Neural cell (in vitro differentiated cells): ENCODE measurements around the gene B9D1. TPM values are rescaled to one million over a fixed set of nuclear protein-coding genes. Genes with fewer than 3 reads are reported as not detected.

Experiments used
- H2AFZ ChIP-seq: fragments of 200-600, 300-800 bp; sonication (generic), shearing (Covaris generic); 2 replicates; pipeline ENCODE4 v1.6.0; 2014; ENCODE audit warnings: low read depth, mild to moderate bottlenecking, antibody characterized with exemption, low read length, moderate library complexity
- H3F3A ChIP-seq: fragments of 200-600 bp; shearing (Covaris generic); 2 replicates; pipeline ENCODE4 v1.6.1; 2016; ENCODE audit warnings: mild to moderate bottlenecking, moderate library complexity, mixed read lengths, antibody characterized with exemption, low read length; ENCODE audit not compliant: insufficient read depth, poor library complexity, severe bottlenecking
- H3K27ac ChIP-seq: fragments of 200-600, 300-800 bp; sonication (generic), shearing (Covaris generic); 2 replicates; pipeline ENCODE4 v1.5.1; 2014; ENCODE audit warnings: mild to moderate bottlenecking, low read length, moderate library complexity
- H3K27me3 ChIP-seq: fragments of 300-800, 200-600 bp; sonication (generic), shearing (Covaris generic); 2 replicates; pipeline ENCODE4 v1.6.0; 2014; ENCODE audit warnings: mild to moderate bottlenecking, low read depth, low read length, moderate library complexity; ENCODE audit not compliant: insufficient read depth
- H3K36me3 ChIP-seq: fragments of 300-800, 200-600 bp; sonication (generic), shearing (Covaris generic); 2 replicates; pipeline ENCODE4 v1.5.1; 2014; ENCODE audit warnings: mild to moderate bottlenecking, antibody characterized with exemption, low read length, moderate library complexity; ENCODE audit not compliant: insufficient read depth
- H3K4me2 ChIP-seq: fragments of 300-800, 200-600 bp; sonication (generic), shearing (Covaris generic); 2 replicates; pipeline ENCODE4 v1.6.0; 2014; ENCODE audit warnings: mild to moderate bottlenecking, low read length
- H3K4me3 ChIP-seq: fragments of 300-800, 200-600 bp; sonication (generic), shearing (Covaris generic); 2 replicates; pipeline ENCODE4 v1.5.1; 2014; ENCODE audit warnings: mild to moderate bottlenecking, low read length, moderate library complexity
- H3K79me2 ChIP-seq: fragments of 200-600 bp; shearing (Covaris generic); replicated peaks from 2 replicates; pipeline ENCODE4 v1.6.0; 2014; ENCODE audit warnings: mild to moderate bottlenecking, low read length, moderate library complexity; ENCODE audit not compliant: insufficient read depth
- H3K9ac ChIP-seq: fragments of 300-800, 200-600 bp; sonication (generic), shearing (Covaris generic); 2 replicates; pipeline ENCODE4 v1.6.1; 2016; ENCODE audit warnings: mild to moderate bottlenecking, low read length, mixed read lengths
- H3K9me2 ChIP-seq: fragments of 200-600 bp; shearing (Covaris generic); 2 replicates; pipeline ENCODE4 v1.6.1; 2016; ENCODE audit warnings: mild to moderate bottlenecking, low read length, mixed read lengths; ENCODE audit not compliant: insufficient read depth
- H3K9me3 ChIP-seq: fragments of 200-600, 300-800 bp; sonication (generic), shearing (Covaris generic); 2 replicates; pipeline ENCODE4 v1.6.1; 2016; ENCODE audit warnings: mild to moderate bottlenecking, mixed run types, low read length, moderate library complexity, mixed read lengths
- H4K20me1 ChIP-seq: fragments of 200-600 bp; shearing (Covaris generic); 2 replicates; pipeline ENCODE4 v1.6.1; 2016; ENCODE audit warnings: mild to moderate bottlenecking, mixed run types; ENCODE audit not compliant: insufficient read depth
- CTCF ChIP-seq: fragments of 450-650 bp; IDR thresholded peaks from 2 replicates; pipeline ENCODE4 v1.5.1; 2014; ENCODE audit warnings: antibody characterized with exemption, mild to moderate bottlenecking, moderate library complexity; ENCODE audit not compliant: poor library complexity, severe bottlenecking
- EP300 ChIP-seq: fragments of 450-650 bp; conservative IDR thresholded peaks from 2 replicates; pipeline ENCODE4 v1.6.1; 2014; ENCODE audit warnings: antibody characterized with exemption, mild to moderate bottlenecking, moderate library complexity; ENCODE audit not compliant: poor library complexity, severe bottlenecking
- EZH2 ChIP-seq: fragments of 200-600, 300-800 bp; shearing (Covaris generic), sonication (generic); IDR thresholded peaks from 2 replicates; pipeline ENCODE4 v1.6.1; 2014; ENCODE audit warnings: antibody characterized with exemption, low read length, borderline replicate concordance, mild to moderate bottlenecking; ENCODE audit not compliant: insufficient read depth, poor library complexity, severe bottlenecking
- MXI1 ChIP-seq: fragments of 450-650 bp; conservative IDR thresholded peaks from 2 replicates; pipeline ENCODE4 v1.6.1; 2014; ENCODE audit warnings: antibody characterized with exemption, mild to moderate bottlenecking; ENCODE audit not compliant: poor library complexity, severe bottlenecking
- POLR2AphosphoS5 ChIP-seq: IDR thresholded peaks from 2 replicates; pipeline ENCODE4 v1.6.1; 2012
- RAD21 ChIP-seq: fragments of 450-650 bp; conservative IDR thresholded peaks from 2 replicates; pipeline ENCODE4 v1.6.1; 2014; ENCODE audit warnings: antibody characterized with exemption, mild to moderate bottlenecking, moderate library complexity
- REST ChIP-seq: IDR thresholded peaks from 2 replicates; pipeline ENCODE4 v1.6.1; 2012; ENCODE audit warnings: borderline replicate concordance
- SMC3 ChIP-seq: fragments of 450-650 bp; conservative IDR thresholded peaks from 2 replicates; pipeline ENCODE4 v1.6.1; 2014; ENCODE audit warnings: antibody characterized with exemption, mild to moderate bottlenecking, moderate library complexity; ENCODE audit not compliant: poor library complexity
- TAF1 ChIP-seq: IDR thresholded peaks from 2 replicates; pipeline ENCODE4 v1.6.1; 2012; ENCODE audit warnings: low read depth
- polyA plus RNA-seq: library from polyadenylated mRNA; depleted of rRNA; stranded (reverse); fragments of >200 nt; gene quantifications from 2 replicates; pipeline ENCODE4 v1.2.3, GENCODE V29; 2014

The B9D1 gene
- polyA plus RNA-seq, 1 donor from 2014 or later = 32.0 TPM

DNA sequence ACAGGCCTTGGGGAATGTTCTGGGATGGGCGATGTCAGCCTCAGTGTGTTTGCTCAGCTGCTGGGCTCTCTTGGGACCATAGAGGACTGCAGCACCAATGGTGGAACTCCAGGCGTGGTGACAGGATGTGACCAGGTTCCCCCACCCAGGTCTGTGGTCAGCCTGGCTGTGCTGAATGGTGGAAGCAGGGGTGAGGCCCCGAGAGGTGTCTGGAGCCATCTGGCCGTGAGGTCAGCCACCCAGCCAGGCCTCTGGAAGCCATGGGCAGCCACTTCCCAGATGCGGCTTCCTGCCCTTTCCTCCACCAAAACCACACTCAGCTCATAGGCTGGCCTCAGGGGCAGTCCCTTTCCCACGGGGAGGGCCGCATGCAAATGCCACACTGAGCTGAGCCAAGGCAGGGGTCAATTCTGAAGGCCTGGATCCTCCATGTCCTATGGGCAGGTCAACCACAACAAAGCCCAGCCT lies 8.0 kb upstream of the B9D1 start:
- H3K27me3 ChIP-seq = no peaks in the 10 kb centered on the region
- no peaks in the 10 kb centered on the region for H3K9me2 ChIP-seq
- H3K9ac ChIP-seq = no peak overlapping the region
- no peak overlapping the region for H3K4me2 ChIP-seq
- no peaks in the 10 kb centered on the region for H4K20me1 ChIP-seq
- no peak overlapping the region for H3K4me3 ChIP-seq
- no peaks in the 10 kb centered on the region for H3F3A ChIP-seq
- H3K36me3 ChIP-seq = no peaks in the 10 kb centered on the region
- H2AFZ ChIP-seq = no peak overlapping the region
- no peaks in the 10 kb centered on the region for H3K79me2 ChIP-seq
- no peaks in the 10 kb centered on the region for H3K9me3 ChIP-seq
- H3K27ac ChIP-seq = no peak overlapping the region
- TF ChIP-seq EP300 (no peak), TAF1 (no peak), MXI1 (no peak), RAD21 (no peak), CTCF (no peak), EZH2 (no peak), REST (no peak)

DNA sequence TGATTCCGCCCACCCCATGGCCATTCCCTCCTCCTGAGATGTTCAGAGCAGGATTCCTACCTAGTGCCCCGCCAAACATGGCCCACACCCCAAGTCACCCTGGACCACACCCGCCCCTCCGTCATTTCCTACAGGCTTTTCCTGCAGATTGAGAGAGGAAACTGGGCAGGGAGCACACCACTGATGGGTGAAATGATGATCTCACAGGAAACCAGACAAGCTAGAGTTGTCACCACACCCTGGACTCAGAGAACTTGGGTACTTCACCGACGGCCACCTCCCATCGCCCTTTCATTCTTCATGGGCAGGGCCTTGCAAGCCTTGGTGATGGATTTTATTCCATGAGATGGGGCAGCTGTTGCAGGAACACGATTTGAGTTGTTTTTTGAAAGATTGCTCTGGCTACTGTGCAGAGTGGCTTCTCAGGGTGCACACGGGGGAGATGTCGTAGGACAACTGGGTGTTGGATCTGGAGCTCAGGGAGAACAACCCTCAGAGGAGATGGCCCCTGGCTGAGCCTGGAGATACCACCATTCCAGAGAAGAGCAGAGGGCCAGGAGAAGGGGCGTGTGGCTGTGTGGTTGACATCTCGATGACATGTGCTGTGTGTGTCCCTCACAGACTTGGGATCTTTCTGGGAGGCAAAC lies 7.4 kb upstream of the B9D1 start:
- Histone ChIP-seq H3K36me3 (no peaks in the 10 kb centered on the region), H3K9ac (no peak overlapping the region), H3K4me3 (no peak overlapping the region), H3F3A (no peaks in the 10 kb centered on the region), H3K79me2 (no peaks in the 10 kb centered on the region), H3K9me2 (no peaks in the 10 kb centered on the region), H4K20me1 (no peaks in the 10 kb centered on the region), H3K27ac (no peak overlapping the region), H3K9me3 (no peaks in the 10 kb centered on the region), H3K27me3 (no peaks in the 10 kb centered on the region), H2AFZ (no peak overlapping the region), H3K4me2 (no peak overlapping the region)
- TF ChIP-seq RAD21 = no peak

DNA sequence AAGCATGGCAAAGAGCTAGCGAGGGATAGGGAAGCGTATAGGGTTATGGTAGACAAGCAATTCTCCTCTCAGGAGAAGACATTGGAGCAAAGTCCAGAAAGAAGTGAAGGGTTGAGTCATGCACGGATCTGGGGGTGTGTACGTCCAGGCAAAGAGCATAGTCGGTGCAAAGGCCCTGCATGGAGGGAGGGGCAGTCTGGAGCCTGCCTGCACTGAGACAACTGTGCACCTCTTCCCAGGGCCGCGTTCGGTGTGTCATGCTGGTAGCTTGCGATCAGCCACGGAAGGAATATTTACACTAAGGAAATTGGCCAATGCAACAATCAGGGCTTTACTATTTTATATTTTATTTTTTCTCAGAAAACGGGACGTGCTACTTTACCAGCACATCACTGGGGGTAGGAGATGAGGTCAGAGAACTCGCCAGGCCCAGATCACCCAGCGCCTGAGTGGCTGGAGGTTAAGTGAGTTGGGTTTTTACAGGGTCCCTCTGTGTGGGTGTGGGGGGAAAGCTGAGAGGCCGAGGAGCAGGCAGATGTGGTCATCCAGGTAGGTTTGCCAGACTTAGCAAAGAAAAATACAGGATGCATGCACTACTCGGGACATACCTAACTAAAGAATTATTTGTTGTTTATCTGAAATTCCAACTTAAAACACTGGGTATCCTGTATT lies 6.7 kb upstream of the B9D1 start:
- H4K20me1 ChIP-seq = no peaks in the 10 kb centered on the region

More for the DNA sequence above, 6.7 kb upstream of the B9D1 start:
- Histone ChIP-seq H3K4me2 (no peak overlapping the region), H3K9me2 (no peaks in the 10 kb centered on the region), H3K27me3 (no peaks in the 10 kb centered on the region), H3K36me3 (no peaks in the 10 kb centered on the region), H3K27ac (no peak overlapping the region), H3K79me2 (no peaks in the 10 kb centered on the region), H3K9ac (no peak overlapping the region), H2AFZ (no peak overlapping the region), H3K9me3 (no peaks in the 10 kb centered on the region), H3K4me3 (no peak overlapping the region), H3F3A (no peaks in the 10 kb centered on the region)
- TF ChIP-seq POLR2AphosphoS5 (no peak), SMC3 (no peak), TAF1 (no peak), MXI1 (no peak), EZH2 (no peak), CTCF (no peak), EP300 (no peak), RAD21 (no peak), REST (no peak)
